CD4-positive, alpha-beta T cell (primary cell): ENCODE data around the gene GMNC. TPM values are rescaled to one million over a fixed set of nuclear protein-coding genes. Genes with fewer than 3 reads are reported as not detected.

ENCODE experiments used
- ATAC-seq: fragments of 200-7000 bp; cut with Tn5 transposase; one replicate; pipeline ENCODE4 v1.10.0; 2022; ENCODE audit warnings: mild to moderate bottlenecking; ENCODE audit not compliant: poor library complexity
- CTCF ChIA-PET: fragments of 350-600 bp; sonication (Branson Sonifier 250); formaldehyde crosslinking; loops from one replicate; lab custom pipeline; 2021; ENCODE audit warnings: antibody characterized with exemption, inconsistent platforms; lab: Charles Lee
- POLR2A ChIA-PET: fragments of 350-600 bp; sonication (Branson Sonifier 250); formaldehyde crosslinking; loops from one replicate; lab custom pipeline; 2021; ENCODE audit warnings: antibody characterized with exemption, inconsistent platforms; lab: Charles Lee
- DNase-seq, 14 experiments: peaks; one replicate each; pipeline ENCODE4 v3.0.0-alpha.2; 2013 to 2020; ENCODE audit warnings: mixed read lengths in 2 of 14
- H3K27ac ChIP-seq, 2 donors: one replicate each; pipeline versions ENCODE4 v1.5.1 to v1.7.0; 2013; ENCODE audit warnings: low read length in 2 of 2, low read depth in 1 of 2, mild to moderate bottlenecking in 1 of 2
- H3K27me3 ChIP-seq, 2 experiments: 1 replicate in 1 of 2; 2 replicates in 1 of 2; pipeline versions ENCODE4 v1.6.1 to v1.7.0; 2013; ENCODE audit warnings: low read length in 2 of 2, control low read depth in 1 of 2, mild to moderate bottlenecking in 1 of 2, moderate library complexity in 1 of 2; ENCODE audit not compliant: insufficient read depth in 2 of 2, control insufficient read depth in 1 of 2
- H3K36me3 ChIP-seq: one replicate; pipeline ENCODE4 v1.6.1; 2013; ENCODE audit warnings: low read length, control low read depth; ENCODE audit not compliant: insufficient read depth
- H3K4me1 ChIP-seq: one replicate; pipeline ENCODE4 v1.6.1; 2013; ENCODE audit warnings: low read length, control low read depth; ENCODE audit not compliant: insufficient read depth
- H3K4me3 ChIP-seq: one replicate; pipeline ENCODE4 v1.5.1; 2013; ENCODE audit warnings: mild to moderate bottlenecking, low read length, moderate library complexity
- H3K9me3 ChIP-seq, 2 experiments: 1 replicate in 1 of 2; 2 replicates in 1 of 2; pipeline versions ENCODE4 v1.6.1 to v1.7.0; 2013; ENCODE audit warnings: low read length in 2 of 2, mild to moderate bottlenecking in 2 of 2, control low read depth in 1 of 2, moderate library complexity in 1 of 2; ENCODE audit not compliant: control insufficient read depth in 1 of 2, insufficient read depth in 1 of 2
- H3K27ac Mint-ChIP-seq: one replicate; pipeline ENCODE4 v1.8.0; 2020; ENCODE audit warnings: mixed read lengths
- H3K27me3 Mint-ChIP-seq: one replicate; pipeline ENCODE4 v1.8.0; 2021; ENCODE audit warnings: mixed read lengths
- H3K36me3 Mint-ChIP-seq: one replicate; pipeline ENCODE4 v1.8.0; 2021; ENCODE audit warnings: low read depth, mixed read lengths
- H3K4me1 Mint-ChIP-seq: one replicate; pipeline ENCODE4 v1.8.0; 2021; ENCODE audit warnings: low read depth, mixed read lengths
- H3K4me3 Mint-ChIP-seq: one replicate; pipeline ENCODE4 v1.8.0; 2020; ENCODE audit warnings: mild to moderate bottlenecking, mixed read lengths
- H3K9me3 Mint-ChIP-seq: one replicate; pipeline ENCODE4 v1.8.0; 2020; ENCODE audit warnings: mixed read lengths
- CTCF ChIP-seq: fragments of 200-600 bp; IDR thresholded peaks from one replicate; pipeline ENCODE4 v1.8.0; 2022; ENCODE audit warnings: antibody characterized with exemption, mild to moderate bottlenecking
- intact Hi-C, 2 experiments: fragments of 100-400 bp; cut with DNase I in 1 of 2; cut with micrococcal nuclease in 1 of 2; formaldehyde crosslinking; loops; one replicate each; pipeline versions ENCODE4 v1.15.1 to v1.9.0; 2023 to 2025; cut with DNase I, micrococcal nuclease
- total RNA-seq, 174 experiments: library from RNA in 2 of 174; stranded (reverse) in 2 of 174; gene quantifications; one replicate each; pipeline ENCODE4 v1.2.3 and lab custom pipeline; 2021 to 2026

Gene GMNC
- total RNA-seq, 2 experiments from 2014 or later = not detected

DNA sequence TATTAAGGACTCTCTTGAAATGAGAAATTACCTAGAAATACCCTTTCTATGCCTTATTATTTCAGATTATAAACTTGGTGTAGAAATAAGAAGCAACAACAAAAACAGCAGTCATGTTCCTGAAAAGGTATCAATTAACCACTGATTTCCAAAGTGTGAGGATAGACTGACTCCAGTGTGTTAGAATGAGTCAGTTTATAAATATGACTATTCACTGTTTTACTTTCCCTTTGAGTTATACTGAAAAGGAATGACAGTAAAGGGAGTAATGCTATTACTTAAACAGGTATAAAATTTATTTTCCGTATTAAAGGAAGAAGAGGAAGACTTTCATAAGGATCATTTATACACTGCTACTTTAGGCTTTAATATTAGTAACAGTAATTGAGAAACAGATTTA is 12.9 kb downstream of the GMNC start:
- Mint-ChIP-seq H3K4me3 (no peak overlapping the region), H3K36me3 (no peaks in the 10 kb centered on the region), H3K27me3 (no peaks in the 10 kb centered on the region), H3K4me1 (no peaks in the 10 kb centered on the region), H3K9me3 (no peaks in the 10 kb centered on the region), H3K27ac (no peak overlapping the region)
- POLR2A ChIA-PET = no interaction called here
- Histone ChIP-seq H3K36me3 (no peaks in the 10 kb centered on the region), H3K27me3 (no peaks in the 10 kb centered on the region), H3K9me3 (no peaks in the 10 kb centered on the region), H3K27ac (no peak overlapping the region), H3K4me3 (no peak overlapping the region), H3K4me1 (no peaks in the 10 kb centered on the region)
- DNase-seq (no peak), ATAC-seq (no peak)
- intact Hi-C loops = no loop called here
- CTCF ChIA-PET = no interaction called here
- no peak for TF ChIP-seq CTCF

DNA sequence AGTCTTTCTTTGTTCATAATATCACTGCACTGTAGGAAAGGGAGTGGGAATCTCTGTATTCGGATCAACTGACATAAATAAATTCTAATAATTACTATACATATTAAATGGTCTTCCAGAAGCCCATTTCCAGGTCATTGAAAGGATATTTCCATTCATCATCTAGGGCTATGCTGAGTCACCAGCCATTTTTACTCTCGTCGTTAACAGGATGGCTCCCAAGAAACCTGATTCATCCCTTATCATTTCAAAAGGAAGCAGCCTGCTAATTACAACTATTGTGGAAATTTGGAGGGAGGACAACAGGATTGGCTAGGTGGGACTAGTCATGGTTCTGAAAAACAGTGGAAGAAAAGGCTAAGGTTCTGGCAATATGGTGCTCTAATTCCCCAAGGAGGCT is 13.6 kb downstream of the GMNC start:
- intact Hi-C loops = no loop called here

DNA sequence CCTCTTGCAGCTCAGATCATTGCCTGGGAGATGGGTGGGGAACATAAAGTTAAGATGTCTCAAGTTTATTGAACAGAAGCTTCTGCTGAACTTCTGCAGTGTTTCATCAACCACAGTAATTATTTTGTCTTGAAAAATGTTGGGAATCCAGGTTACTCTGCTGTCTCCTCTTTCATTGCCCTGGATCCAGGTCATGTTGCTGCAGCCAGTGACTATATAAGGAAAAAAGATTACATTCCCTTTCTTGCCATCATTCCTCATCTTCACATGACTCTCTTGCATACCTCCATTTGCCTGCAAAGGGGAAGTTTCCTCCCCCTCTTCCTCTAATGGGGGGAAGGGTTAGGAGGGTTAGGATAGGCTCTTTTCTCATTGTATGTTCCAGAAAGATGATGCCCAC is 15.1 kb downstream of the GMNC start:
- CTCF ChIA-PET = no interaction called here
- H3K27ac ChIP-seq = no peak overlapping the region
- ATAC-seq = no peak
- no peaks in the 10 kb centered on the region for H3K27me3 Mint-ChIP-seq
- no peaks in the 10 kb centered on the region for H3K36me3 ChIP-seq
- H3K4me1 ChIP-seq = no peaks in the 10 kb centered on the region
- no peaks in the 10 kb centered on the region for H3K9me3 Mint-ChIP-seq
- intact Hi-C loops = no loop called here
- H3K4me3 ChIP-seq = no peak overlapping the region
- H3K27ac Mint-ChIP-seq = no peak overlapping the region
- no peak for TF ChIP-seq CTCF
- H3K4me3 Mint-ChIP-seq = no peak overlapping the region
- no peaks in the 10 kb centered on the region for H3K9me3 ChIP-seq
- no peaks in the 10 kb centered on the region for H3K4me1 Mint-ChIP-seq
- no peaks in the 10 kb centered on the region for H3K36me3 Mint-ChIP-seq
- DNase-seq = no peak
- POLR2A ChIA-PET = no interaction called here
- no peaks in the 10 kb centered on the region for H3K27me3 ChIP-seq

More for the DNA sequence above, 13.6 kb downstream of the GMNC start:
- no peak for ATAC-seq
- Histone ChIP-seq H3K27me3 (no peaks in the 10 kb centered on the region), H3K9me3 (no peaks in the 10 kb centered on the region), H3K4me3 (no peak overlapping the region), H3K36me3 (no peaks in the 10 kb centered on the region), H3K27ac (no peak overlapping the region), H3K4me1 (no peaks in the 10 kb centered on the region)
- H3K9me3 Mint-ChIP-seq = no peaks in the 10 kb centered on the region
- no peak overlapping the region for H3K4me3 Mint-ChIP-seq
- TF ChIP-seq CTCF = no peak
- H3K27me3 Mint-ChIP-seq = no peaks in the 10 kb centered on the region
- CTCF ChIA-PET = no interaction called here
- POLR2A ChIA-PET = no interaction called here
- DNase-seq = no peak
- no peaks in the 10 kb centered on the region for H3K36me3 Mint-ChIP-seq
- no peak overlapping the region for H3K27ac Mint-ChIP-seq
- no peaks in the 10 kb centered on the region for H3K4me1 Mint-ChIP-seq
